ENCODE measurements around the gene NR0B1.

The NR0B1 gene, protein sequence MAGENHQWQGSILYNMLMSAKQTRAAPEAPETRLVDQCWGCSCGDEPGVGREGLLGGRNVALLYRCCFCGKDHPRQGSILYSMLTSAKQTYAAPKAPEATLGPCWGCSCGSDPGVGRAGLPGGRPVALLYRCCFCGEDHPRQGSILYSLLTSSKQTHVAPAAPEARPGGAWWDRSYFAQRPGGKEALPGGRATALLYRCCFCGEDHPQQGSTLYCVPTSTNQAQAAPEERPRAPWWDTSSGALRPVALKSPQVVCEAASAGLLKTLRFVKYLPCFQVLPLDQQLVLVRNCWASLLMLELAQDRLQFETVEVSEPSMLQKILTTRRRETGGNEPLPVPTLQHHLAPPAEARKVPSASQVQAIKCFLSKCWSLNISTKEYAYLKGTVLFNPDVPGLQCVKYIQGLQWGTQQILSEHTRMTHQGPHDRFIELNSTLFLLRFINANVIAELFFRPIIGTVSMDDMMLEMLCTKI

GRCh38 chrX:30309139-30309571 is at the start of gene NR0B1:
TSS of gene NR0B1 (minus strand) at chrX:30309390. CDS start at chrX:30309363, 27 bp downstream.
- DNase-seq, result no peak

- no peak for DNase-seq
These were observed 40.8 kb upstream of the NR0B1 start for GRCh38 chrX:30349946-30350345.

DNA sequence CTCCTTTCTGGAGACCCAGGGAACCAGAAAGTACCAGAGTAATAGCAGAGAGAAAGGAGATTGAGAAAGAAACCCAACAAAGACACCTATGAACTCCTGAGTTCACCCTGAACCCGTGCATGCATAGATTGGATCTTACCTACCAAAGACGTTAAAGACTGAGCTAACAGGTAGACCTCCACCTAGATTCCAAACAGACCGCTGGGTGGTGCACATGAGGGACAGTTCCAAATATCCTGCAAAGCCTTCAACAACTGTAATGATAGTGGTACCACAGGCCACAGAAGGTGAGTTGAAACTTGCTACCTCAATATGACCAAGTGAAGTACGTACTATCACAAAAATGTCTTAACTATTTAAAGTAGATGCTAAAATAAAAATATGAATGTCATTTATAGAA is 34.0 kb upstream of the NR0B1 start:
- no peak for DNase-seq

DNA sequence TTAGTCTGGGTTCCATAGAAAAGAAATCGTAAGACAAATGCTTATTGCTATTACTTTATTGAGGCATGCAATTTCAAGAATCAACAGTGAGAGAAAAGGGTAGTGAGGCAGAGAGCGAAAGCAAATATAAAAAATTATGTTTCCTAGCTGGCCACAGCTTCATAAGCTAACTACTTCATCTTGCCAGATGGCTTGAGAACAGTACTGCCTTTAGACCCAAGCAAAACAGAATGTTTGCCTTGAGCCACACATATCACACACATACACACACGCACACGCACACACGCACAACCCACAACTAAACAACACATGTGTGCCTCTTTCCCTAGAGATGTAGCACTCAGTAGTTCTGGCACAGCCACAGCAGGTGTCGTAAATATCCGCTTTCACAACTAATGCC is 31.6 kb upstream of the NR0B1 start:
- DNase-seq, result no peak

- DNase-seq, result no peak
These were observed 18.6 kb upstream of the NR0B1 start for GRCh38 chrX:30327762-30328161.

DNA sequence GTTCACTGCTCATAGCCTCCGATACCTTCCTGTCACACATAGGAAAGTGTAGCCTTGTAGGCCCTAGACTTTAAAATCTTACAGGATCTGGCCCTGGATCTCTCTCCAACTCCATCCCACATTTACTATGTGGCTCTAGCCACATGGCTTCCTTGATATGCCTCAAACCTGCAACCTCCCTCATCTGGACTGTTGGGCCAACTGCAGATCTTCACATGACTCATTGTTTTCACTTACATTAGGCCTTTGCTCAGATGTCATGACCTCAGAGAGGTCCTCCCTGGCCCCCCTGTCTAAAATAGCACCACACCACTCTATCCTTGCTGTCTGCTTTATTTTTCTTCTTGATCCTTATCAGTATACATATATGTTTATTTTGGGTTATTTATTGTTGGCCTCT is 8.1 kb upstream of the NR0B1 start:
- DNase-seq, result no peak

- DNase-seq, result no peak
These were observed 4.1 kb upstream of the NR0B1 start for GRCh38 chrX:30313322-30313721.

GRCh38 chrX:30312858-30313257 is 3.7 kb upstream of the NR0B1 start:
- DNase-seq, result no peak

DNA sequence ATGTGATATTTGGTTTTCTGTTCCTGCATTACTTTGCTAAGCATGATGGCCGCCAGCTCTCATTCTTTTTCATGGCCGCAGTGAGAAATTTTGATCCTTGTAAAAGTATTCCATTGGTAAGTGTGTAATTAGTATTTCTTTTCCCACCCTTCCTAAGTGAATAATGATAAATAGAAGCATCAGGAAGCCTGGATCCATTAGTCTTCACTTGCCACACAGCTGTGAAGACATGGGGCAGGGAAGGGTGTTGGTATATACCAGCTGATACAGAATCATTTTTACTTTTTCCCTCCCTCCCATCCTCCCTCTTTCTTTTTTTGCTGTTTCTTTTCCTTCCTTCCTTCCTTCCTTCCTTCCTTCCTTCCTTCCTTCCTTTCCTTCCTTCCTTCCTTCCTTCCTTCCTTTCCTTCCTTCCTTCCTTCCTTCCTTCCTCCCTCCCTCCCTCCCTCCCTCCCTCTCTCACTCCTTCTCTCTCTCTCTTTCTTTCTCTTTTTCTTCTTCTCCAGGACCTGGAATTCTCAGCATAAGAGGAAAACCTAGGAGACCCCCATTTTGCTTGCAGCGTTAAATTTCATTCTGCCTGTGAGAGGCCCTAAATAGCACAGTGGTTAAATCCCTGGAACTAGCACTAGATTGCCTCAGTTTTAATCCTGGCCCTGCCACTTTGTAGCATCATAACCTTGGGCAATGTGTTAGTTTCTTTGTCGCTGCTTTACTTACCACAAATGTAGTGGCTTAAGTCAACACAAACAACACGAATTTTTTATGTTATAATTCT is 1.4 kb upstream of the NR0B1 start:
- DNase-seq, result no peak

DNA sequence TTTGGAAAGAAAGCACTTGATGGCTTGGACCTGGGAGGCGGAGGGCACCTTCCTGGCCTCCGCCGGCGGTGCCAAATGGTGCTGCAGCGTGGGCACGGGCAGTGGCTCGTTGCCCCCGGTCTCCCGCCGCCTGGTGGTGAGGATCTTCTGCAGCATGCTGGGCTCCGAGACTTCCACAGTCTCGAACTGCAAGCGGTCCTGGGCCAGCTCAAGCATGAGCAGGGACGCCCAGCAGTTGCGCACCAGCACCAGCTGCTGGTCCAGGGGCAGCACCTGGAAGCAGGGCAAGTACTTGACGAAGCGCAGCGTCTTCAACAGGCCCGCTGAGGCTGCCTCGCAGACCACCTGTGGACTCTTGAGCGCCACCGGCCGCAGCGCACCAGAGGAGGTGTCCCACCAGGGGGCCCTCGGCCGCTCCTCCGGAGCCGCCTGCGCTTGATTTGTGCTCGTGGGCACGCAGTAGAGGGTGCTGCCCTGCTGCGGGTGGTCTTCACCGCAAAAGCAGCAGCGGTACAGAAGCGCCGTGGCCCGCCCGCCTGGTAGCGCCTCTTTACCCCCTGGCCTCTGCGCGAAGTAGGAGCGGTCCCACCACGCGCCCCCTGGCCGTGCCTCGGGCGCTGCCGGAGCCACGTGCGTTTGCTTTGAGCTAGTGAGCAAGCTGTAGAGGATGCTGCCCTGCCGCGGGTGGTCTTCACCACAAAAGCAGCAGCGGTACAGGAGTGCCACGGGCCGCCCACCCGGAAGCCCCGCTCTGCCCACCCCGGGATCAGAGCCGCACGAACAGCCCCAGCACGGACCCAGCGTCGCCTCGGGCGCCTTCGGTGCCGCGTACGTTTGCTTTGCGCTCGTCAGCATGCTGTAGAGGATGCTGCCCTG is 689 bp downstream of the NR0B1 start:
- no peak for DNase-seq

DNA sequence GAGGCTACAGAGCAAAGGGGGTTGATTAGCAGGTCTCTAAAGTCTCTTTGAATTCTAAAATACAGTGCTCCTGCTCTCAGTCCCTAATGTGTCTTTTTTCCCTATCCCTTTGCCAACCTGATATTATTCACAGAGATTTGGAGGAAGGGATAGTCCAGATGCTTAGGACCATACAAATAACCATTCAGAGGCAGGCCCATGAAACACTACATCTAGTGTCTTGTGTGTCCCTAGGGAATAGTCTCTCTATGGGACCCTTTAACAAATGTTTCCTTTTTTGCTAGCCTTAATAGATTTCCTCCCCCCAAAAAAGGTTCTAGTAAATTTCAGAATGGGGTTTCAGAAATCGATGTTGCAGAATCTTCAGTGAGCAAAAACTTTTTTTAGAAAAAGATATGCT is 1.7 kb downstream of the NR0B1 start:
- no peak for DNase-seq

DNA sequence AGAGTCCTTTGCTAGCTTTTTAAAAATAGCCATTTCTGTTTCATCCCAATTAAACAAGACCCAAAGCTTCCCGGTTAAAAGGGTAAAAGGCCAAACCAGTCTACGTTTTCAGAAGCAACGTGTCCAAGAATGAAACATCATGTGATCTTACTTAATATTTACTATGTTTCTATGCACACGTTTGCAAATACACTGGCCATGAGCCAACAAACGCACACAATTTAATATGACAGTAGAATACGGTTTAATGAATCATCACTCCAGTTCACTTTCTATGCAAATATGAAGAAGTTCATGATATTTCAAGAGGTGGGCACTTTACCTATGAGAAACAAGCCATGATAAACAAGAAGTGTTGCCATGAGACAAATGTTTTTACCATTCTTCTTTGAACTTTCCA is 4.3 kb downstream of the NR0B1 start:
- no peak for DNase-seq

GRCh38 chrX:30302956-30303355 is 6.2 kb downstream of the NR0B1 start:
- no peak for DNase-seq

DNA sequence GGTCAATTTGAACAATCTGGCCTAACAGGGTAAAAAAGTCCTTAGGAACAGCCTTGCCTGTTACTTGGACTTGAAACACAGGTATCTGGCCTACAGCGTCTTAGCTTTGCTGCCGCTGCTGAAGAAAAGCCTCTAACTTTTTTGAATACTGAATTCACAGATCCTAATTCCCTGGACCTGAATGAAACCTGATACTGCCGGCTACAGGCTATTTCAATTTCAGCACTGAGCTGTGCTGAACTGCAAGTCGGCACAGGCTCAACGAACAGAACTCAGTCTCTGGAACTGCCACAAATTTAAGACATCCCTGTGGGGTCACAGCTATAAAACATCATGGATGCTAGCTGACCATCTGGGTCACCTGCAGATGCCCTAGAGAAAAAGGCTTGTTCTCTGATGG is 7.2 kb downstream of the NR0B1 start:
- DNase-seq, result no peak

GRCh38 chrX:30301208-30301607 is 8.0 kb downstream of the NR0B1 start:
- no peak for DNase-seq

- no peak for DNase-seq
These were observed 12.6 kb downstream of the NR0B1 start for GRCh38 chrX:30296408-30297254.

GRCh38 chrX:30283456-30284200 is 25.6 kb downstream of the NR0B1 start:
- no peak for DNase-seq

DNA sequence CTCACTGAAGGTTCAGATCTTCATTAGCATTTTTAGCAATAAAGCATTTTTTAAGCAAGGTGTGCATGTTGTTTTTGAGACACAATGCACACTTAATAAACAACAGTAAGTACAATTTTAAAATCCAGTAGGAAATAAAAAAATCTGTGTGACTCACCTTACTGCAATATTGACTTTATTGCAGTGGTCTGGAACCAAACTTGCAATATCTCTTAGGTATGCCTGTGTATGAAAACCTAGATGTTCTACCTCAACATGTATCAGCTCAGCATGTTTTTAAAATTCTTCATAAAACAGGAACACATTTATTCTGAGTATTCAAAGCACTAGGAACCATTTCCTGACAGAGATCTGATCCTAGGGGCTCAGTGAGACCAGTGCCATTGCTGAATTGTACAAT is 26.7 kb downstream of the NR0B1 start:
- DNase-seq, result no peak

DNA sequence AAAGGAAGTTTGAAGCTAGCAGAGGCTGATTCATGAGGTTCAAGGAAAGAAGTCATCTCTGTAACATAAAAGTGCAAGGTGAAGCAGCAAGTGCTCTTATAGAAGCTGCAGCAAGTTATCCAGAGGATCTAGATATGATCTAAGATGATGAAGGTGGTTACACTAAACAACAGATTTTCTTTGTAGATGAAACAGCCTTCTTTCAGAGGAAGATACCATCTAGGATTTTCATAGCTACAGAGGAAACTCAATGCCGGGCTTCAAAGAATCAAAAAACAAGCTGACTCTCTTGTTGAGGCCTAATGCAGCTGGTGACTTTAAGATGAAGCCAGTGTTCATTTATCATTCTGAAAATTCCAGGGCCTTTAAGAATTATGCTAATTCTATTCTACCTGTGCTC is 28.8 kb downstream of the NR0B1 start:
- no peak for DNase-seq

- DNase-seq, result no peak
These were observed 30.8 kb downstream of the NR0B1 start for GRCh38 chrX:30278365-30278764.

DNA sequence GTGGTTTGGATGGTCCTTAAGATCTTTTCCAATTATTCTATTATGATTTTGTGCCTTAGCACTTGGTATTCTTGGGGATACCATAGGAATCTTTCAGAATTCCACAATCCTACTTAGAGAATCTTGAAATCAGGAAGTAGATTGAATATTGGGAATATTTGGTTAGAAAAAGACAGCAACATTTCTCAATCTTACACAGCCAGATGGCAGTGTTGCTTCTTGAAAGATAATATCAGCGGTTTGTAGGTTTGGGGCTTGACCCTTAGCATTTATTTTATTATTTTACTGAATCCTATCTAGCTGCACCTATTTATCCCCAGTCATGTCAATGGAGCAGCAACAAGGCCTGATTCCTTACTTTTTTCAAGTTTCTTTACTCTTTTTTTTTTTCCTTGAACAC is 33.7 kb downstream of the NR0B1 start:
- no peak for DNase-seq
